GM12891 (cell line): ENCODE measurements around the gene DNER.

Source experiments
- PAX5 ChIP-seq: IDR thresholded peaks from 2 replicates; pipeline ENCODE4 v1.6.1; 2011; ENCODE audit warnings: low read length, moderate library complexity, mild to moderate bottlenecking; ENCODE audit not compliant: insufficient read depth, severe bottlenecking
- POLR2A ChIP-seq: IDR thresholded peaks from 2 replicates; pipeline ENCODE4 v1.6.1; 2011; ENCODE audit warnings: low read depth, low read length, control low read depth
- POLR2AphosphoS5 ChIP-seq: IDR thresholded peaks from 2 replicates; pipeline ENCODE4 v1.6.1; 2011; ENCODE audit warnings: low read depth, low read length, control low read depth
- POU2F2 ChIP-seq: IDR thresholded peaks from 2 replicates; pipeline ENCODE4 v1.6.1; 2011; ENCODE audit warnings: low read depth, mild to moderate bottlenecking, control low read depth, low read length, moderate library complexity
- SPI1 ChIP-seq: IDR thresholded peaks from 2 replicates; pipeline ENCODE4 v1.6.1; 2011; ENCODE audit warnings: low read depth, low read length, control low read depth
- TAF1 ChIP-seq: IDR thresholded peaks from 2 replicates; pipeline ENCODE4 v1.6.1; 2011; ENCODE audit warnings: low read depth, low read length, control low read depth

DNA sequence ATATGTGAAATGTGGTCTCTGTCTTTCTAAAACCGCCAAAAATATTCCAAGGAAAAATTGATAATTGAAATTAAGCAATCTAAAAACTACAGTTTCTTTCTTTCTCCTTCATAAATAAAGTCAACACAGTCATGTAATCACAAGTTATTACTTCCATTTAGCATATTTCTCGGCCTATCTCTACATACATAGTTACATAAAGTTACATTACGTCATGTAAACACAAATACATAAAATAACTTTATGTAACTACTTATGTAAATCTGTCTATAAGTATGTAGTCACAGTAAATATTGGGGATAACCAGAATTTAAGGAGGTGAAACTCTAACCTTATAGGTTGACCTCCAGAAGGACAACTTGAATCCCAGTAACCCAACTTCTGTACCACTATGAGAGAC is 394.8 kb downstream of the DNER start:
- TF ChIP-seq POLR2A (no peak), TAF1 (no peak), POLR2AphosphoS5 (no peak), PAX5 (no peak), POU2F2 (no peak), SPI1 (no peak)
